Stimulated activated CD8-positive, alpha-beta memory T cell treated with anti-CD3 and anti-CD28 coated beads, Interleukin-15, amount 100 ng/mL, for 48 hours (primary cell): ENCODE data around the gene NYNRIN.

Source experiments
- DNase-seq, 2 donors: peaks; one replicate each; pipeline ENCODE4 v3.0.0-alpha.2; 2020; ENCODE audit warnings: low read depth in 2 of 2

Gene NYNRIN

GRCh38 chr14:24392325-24393091, 6.3 kb upstream of the NYNRIN start:
- DNase-seq: no peak

GRCh38 chr14:24394275-24394674, 4.5 kb upstream of the NYNRIN start:
- DNase-seq: no peak

- DNase-seq: no peak
Measured at GRCh38 chr14:24395609-24396582, 2.9 kb upstream of the NYNRIN start.

DNA sequence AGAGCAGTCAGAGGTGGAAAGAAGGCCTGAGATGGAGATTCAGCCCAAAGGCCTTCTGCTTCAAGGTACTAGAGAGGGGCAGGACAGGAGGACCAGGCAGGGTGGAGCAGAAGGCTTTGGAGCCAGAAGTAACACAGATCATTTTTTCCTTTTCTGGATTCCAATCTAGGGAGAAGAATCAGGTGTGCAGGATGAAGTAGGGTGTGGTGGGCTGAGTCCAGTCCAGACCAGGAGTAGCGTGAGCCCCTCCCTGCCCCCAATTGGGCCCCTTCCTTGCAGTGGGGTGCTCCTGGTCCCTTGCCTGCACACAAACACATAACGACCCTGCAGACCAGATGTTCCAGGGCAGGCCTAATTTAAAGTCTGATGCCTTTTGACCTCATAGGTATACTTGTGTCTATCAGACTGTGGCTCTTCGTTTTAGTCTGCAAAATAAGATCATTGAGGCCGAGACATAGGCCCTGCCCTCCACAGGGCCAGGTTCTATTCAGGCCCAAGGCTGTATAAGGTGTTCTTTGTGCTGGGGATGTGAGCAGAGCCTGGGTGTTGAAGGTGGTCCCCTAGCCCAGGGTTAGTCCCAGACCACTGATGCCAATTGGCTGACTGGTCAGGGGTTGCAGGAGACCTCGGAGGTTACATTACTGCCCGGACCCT, 1.0 kb upstream of the NYNRIN start:
- DNase-seq: no peak

- no peak for DNase-seq
Measured at GRCh38 chr14:24398293-24398652, 530 bp upstream of the NYNRIN start.

DNA sequence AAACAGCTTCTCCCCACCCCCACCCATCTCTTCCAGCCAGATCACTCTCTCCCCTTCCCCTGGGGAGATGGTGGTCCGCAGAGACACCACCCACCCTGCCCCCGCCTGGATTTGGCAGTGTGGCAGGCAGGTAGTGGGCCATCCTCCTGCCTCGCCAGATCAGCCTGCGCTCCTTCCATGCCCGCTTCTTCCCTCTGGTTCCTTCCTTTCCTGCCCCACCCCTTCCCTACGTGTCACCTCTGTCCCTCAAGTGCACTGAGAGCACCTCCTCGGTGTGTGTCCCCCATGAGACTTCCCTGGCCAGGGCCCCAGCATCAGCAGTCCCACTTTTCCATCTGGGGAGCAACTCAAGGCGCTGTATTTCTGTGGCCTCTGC, 632 bp downstream of the NYNRIN start:
- DNase-seq: no peak

DNA sequence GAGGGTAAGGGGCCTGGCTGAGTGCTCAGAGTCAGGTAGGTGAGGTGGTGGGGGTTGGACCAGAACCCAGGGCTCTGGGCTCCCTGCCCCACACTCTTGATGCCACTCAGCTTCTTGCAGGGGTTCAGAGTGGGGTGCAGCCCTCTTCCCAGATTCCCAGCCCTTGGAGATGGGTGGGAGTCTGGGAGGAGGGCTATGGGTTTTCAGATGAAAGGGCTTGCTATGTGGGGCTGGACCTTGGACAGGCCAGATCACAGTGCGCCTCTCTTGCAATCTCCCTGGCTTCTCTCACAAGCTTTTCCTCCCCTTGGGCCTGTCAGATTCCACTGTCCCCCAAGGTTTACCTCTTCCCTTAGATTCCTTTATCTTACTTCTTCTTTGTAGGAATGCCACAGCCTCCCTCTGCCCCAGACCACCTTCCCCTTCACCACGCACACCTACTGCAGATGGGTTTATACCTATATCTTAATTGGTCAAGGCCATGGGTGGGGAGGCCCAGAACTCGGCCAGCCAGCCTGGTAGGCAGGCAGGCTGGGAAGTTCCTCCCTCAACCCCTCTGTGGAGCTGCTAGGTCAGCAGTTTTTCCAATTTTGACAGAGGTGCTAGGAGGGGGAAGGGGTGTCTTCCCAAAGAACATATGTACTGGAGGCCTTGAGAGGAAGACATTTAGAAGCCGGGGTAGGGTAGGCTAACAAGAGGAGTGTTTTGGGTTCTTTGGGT, 1.4 kb downstream of the NYNRIN start:
- no peak for DNase-seq

DNA sequence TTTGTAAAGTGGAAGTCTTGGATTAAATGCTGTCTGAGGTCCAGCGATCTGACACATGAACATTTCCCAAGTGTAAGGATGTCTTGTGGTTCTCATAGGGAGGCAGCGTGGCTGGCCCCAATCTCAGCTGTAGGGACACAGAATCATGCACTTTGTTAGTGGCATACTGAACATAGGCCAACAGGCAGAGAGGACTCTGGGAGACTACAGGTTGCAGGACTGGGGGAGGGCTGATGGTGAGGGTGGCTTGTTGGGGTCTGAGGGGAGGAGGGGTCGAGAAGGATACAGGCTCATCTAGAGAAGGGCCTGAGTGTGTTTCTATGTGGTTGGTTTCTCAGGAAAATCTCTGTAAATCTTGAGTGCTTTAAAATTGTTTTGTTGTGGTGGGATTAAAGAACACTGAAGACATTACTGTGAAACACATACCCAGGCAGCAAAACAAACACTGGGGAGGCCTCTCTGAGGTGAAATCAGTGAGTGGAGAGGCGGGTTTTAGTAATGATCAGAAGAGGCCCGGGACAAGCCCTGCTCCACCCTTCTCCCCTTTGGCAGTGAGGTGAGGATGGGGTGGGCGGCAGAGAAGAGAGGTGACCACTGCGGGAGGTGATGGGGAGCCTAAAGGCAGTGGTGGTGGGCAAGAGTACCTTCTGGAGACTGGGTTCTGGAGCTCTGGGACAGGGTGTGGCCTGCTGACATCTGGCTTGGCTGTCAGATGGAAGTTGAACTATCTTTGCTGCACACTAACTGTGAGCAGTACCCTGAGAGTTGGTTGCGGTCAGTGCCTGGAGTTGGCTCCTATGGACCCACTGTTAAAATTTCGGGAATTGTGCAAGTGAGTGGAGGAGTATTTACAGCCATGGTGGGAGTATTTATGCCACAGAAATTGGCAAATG, 3.3 kb downstream of the NYNRIN start:
- no peak for DNase-seq

GRCh38 chr14:24403294-24403998, 4.6 kb downstream of the NYNRIN start:
- no peak for DNase-seq

DNA sequence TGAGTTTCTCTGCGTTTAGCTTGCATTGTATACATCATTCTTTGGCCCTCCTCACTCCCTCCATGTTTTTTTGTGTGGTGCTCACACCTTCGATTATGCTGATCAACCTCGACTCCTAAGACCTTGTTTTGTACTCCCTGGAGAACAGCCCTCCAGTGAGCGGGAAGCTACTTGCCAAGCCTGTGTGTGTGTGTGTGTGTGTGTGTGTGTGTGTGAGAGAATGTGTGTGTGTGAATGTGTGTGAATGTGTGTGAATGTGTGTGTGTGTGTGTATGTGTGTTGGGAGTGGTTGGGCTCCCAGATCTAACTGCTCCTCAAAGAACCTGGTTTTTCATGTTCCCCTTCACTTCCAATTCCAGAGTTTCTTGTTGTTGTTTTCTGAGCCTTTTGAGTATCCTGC, 6.0 kb downstream of the NYNRIN start:
- DNase-seq: no peak

- no peak for DNase-seq
Measured at GRCh38 chr14:24406416-24406815, 7.6 kb downstream of the NYNRIN start.

DNA sequence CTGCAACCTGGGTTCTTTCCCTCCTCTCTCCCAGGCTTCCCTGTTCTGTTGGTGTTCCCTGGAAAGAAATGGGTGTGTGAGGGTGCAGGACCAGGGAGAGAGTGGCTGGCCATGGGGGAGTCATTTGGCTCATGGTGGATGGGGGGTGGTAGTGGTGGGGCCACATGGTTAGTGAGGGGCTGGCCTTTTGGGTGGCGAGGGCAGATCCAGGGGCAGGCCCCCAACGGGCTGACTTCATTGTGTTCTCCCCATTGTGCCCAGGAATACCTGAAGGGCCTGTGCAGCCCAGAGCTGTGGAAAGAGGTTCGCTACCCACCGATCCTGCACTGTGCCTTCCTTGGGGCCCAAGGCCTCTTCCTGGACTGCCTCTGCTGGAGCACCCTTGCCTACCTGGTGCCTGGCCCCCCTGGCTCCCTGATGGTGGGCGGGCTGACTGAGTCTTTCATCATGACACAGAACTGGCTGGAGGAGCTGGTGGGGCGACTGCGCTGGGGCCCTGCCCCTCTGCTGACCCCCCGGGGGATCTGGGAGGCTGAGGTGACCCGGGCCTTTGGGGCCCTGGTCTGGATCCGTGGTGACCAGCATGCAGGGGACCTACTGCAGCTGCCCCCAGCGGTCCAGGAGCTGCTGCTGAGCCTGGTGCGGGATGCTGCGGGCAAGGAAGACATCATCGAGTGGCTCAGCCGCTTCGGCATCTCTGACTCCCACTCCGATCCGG, 9.0 kb downstream of the NYNRIN start:
- DNase-seq: no peak

DNA sequence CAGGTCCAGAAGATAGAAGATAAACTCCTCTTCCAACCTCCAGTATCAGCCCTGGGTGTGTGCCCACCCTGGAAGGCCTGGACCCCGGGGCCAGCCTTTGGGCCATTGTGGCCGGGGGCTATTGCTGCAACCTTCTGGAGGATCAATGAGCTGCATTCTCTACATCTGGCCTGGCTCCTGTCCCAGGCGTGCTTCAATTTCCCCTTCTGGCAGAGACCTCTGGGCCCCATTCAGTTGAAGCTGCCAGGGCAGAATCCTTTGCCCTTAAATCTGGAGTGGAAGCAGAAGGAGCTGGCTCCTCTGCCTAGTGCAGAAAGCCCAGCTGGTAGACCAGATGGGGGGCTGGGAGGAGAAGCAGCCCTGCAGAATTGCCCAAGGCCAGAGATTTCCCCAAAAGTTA, 10.0 kb downstream of the NYNRIN start:
- no peak for DNase-seq

DNA sequence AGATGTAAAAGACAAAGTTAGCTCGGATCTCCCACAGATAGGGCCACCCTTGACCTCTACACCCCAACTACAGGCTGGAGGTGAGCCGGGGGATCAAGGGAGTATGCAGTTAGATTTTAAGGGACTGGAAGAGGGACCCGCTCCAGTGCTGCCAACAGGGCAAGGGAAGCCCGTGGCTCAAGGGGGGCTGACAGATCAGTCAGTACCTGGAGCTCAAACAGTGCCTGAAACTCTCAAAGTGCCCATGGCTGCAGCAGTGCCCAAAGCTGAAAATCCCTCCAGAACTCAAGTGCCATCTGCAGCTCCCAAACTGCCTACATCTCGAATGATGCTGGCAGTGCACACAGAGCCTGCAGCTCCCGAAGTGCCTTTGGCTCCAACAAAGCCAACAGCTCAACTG, 10.4 kb downstream of the NYNRIN start:
- DNase-seq: no peak

DNA sequence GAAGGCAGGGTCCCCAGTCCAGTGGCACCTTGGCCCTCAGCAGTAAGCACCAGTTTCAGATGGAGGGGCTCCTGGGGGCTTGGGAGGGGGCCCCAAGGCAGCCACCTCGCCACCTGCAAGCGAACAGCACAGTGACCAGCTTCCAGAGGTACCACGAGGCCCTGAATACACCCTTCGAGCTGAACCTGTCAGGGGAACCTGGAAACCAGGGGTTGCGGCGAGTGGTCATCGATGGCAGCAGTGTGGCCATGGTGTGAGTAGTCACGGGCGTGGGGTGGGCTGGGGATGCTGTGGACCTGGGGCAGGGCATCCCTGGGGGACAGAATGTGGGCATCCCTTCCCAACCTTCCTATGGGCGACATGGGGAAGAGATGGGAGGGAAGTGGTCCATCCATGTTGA, 11.2 kb downstream of the NYNRIN start:
- no peak for DNase-seq

DNA sequence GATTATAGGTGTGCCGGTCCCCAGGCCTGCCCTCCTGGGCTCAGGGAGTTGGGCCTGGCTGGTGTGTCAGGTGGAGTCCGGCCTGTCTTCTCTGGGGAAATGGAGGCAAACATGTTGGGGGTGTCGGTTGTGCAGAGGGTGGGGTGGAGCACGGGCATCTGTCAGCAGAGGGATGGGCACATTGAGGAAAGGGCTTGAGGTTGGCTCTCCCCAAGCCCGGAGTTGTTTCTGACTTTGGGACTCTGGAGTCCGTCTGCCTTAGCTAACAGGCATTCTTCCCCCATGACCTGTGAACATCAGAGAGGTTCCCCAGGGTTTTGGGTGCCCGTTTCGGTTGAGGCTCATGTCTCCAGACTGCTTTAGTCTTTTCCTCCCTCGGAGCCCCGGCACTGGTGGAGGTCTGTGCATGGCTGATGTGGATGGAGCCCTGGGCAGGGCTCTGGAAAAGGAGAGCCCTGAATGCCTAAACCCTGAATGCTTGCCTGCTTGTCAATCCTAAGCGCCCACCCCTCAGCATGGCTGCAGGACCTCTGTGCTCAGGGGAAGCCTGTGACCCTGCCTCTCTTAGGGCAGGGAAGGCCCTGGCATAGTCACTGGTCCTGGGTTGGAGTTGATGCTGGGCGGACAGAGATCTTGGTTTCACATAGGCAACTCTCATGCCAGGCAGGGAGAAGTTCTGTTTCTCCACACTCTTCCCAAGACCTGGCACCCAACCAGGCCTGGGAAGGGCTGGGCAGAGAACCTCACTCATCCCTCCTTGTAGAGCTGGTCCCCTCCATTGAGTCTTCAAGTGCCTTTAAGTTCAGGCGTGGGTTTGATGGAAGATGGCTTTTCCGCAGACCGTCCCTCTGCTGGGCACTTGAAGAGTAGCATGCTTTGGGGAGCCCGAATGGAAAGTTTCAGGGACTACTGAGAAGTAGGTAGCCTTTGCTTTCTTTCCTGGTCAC, 12.9 kb downstream of the NYNRIN start:
- DNase-seq: no peak

- DNase-seq: no peak
Measured at GRCh38 chr14:24414077-24414476, 15.3 kb downstream of the NYNRIN start.

DNA sequence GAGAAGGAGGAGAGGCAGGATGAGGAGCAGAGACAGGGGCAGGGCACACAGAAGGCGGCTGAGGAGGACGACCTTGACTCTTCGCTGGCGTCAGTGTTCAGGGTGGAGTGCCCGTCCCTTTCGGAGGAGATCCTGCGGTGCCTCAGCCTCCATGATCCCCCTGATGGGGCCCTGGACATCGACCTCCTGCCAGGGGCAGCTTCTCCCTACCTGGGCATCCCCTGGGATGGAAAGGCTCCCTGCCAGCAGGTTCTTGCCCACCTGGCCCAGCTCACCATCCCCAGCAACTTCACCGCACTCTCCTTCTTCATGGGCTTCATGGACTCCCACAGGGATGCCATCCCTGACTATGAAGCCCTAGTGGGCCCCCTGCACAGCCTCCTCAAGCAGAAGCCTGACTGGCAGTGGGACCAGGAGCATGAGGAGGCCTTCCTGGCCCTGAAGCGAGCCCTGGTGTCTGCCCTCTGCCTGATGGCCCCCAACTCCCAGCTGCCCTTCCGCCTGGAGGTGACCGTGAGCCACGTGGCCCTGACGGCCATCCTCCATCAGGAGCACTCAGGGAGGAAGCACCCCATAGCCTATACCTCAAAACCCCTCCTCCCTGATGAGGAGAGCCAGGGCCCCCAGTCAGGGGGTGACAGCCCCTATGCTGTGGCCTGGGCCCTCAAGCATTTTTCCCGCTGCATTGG, 16.1 kb downstream of the NYNRIN start:
- DNase-seq: no peak
